HG03558 (cell line): ENCODE measurements around the gene LY9.
A peak's percentile ranks its signal among the peaks of the same experiment; 100 is the strongest.
"Not testable (repeated sequence)": the region's sequence is repeated elsewhere in the genome, so short reads cannot be mapped to it uniquely, and the experiment has no call there.

Experiments used
- ATAC-seq: cut with Tn5 transposase; IDR thresholded peaks from one replicate; pipeline ENCODE4 v1.9.1; 2021; ENCODE audit warnings: moderate number of reproducible peaks; ENCODE audit not compliant: unreplicated experiment; ENCODE audit errors: extremely low read depth

LY9 gene

DNA sequence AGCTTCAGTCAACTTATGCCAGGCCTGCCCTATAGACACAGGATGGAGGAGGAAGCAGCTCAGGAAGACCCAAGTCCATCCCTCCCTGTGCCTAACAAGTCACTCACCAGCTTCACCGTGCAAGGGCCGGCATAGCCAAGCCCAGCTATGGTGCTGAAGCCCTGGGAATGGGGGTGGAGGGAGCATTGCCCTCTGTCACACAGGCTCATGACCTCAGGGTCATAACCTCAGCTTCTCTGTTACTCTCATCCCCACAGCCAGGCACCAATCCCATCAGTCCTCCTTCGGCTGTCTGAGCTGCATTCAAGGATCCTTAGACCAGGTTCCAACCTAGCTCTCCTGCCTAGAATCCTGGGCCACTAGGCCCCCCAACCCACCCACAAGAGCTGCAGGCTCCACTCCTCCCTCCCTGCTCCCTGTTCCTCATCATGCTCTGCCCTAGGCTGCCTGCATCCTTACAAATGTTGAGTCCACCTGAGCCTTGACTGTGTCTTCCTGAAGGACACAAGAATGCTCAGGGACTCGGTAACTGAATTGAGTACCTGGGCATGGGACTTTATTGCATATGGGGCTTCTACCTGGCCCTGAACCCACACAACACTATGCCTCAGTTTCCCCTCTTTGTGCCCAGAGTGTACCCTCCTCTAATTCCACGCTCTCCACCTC lies 65.0 kb downstream of the LY9 start:
- no peak for ATAC-seq

- ATAC-seq = peak; percentile 54
Measured at GRCh38 chr1:160862203-160863060, 66.5 kb downstream of the LY9 start, which contains the start of gene CD244. CD244 (minus strand) TSS chr1:160862887; CDS start chr1:160862677, 210 bp downstream.

- no peak for ATAC-seq
Measured at GRCh38 chr1:160863061-160863773, 67.2 kb downstream of the LY9 start.

DNA sequence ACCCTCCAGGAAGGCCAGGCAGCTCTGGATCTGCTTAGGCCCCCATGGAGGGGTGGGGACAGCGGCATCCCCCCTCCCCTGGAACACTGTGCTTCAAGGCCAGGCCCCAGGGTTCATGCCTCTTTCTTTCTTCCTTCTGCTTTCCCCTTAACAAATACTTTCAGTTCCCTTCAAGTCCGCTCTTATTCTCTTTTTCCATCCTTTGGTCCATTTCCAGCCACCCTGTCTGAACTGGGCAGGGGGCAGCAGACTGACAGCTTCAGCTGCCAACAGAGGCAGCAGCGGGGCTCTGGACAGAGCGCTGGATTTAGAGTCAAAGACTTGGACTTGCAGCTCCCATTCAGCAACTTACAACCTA lies 67.8 kb downstream of the LY9 start:
- no peak for ATAC-seq

- no peak for ATAC-seq
Measured at GRCh38 chr1:160864173-160864572, 68.2 kb downstream of the LY9 start.

GRCh38 chr1:160865337-160865736 lies 69.4 kb downstream of the LY9 start:
- no peak for ATAC-seq

- ATAC-seq = no peak
Measured at GRCh38 chr1:160866001-160866694, 70.2 kb downstream of the LY9 start.

DNA sequence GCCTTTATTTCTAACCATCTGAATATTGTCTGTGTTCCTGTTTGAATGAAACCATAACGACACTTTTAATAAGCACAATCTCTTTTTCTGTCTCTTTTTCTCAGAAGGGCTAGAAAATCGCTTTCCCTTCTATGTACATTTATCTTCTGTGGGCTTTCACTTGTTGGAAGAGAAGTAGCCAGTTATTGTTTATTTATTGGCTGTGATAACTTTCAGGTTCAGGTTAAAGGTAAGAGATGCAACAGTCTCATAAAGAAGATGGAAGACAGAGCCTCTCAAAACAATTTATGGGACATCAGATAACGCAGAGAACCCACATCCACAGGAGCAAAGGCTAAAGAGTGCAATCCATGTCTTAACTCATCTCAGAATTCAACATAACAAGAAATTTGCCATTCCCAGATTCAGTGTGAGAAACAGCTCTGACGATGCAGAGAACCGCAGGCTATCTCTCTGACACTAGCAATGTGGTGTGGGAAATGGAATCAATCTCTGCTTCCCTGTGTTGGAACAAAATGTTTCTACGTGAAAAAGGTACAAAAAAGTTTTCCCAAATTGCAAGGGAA lies 70.8 kb downstream of the LY9 start:
- no peak for ATAC-seq

DNA sequence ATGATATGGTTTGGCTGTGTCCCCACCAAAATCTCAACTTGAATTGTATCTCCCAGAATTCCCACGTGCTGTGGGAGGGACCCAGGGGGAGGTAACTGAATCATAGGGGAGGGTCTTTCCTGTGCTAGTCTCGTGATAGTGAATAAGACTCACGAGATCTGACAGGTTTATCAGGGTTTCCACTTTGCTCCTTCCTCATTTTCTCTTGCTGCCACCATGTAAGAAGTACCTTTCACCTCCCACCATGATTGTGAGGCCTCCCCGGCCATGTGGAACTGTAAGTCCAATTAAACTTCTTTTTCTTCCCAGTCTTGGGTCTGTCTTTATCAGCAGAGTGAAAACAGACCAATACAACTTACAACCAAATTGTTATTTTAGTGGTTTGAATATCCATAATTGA lies 71.7 kb downstream of the LY9 start:
- not testable (repeated sequence) for ATAC-seq

DNA sequence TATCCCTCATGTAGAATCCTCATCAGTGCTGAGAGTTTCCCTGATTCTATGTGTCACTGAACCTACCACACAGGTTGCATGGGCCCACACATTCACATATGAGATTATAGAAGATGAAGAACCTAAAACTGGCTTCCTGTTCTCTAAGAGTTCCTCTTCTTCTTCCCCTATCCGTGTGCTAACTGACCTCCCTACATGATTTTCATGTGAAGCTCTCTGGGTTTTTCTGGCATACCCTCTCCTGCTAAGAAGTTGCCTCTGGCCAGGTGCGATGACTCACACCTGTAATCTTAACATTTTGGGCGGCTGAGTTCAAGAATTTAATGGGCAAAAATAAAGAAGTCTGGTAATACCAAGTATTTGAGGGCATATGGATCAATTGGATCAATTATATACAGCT lies 72.2 kb downstream of the LY9 start:
- no peak for ATAC-seq

DNA sequence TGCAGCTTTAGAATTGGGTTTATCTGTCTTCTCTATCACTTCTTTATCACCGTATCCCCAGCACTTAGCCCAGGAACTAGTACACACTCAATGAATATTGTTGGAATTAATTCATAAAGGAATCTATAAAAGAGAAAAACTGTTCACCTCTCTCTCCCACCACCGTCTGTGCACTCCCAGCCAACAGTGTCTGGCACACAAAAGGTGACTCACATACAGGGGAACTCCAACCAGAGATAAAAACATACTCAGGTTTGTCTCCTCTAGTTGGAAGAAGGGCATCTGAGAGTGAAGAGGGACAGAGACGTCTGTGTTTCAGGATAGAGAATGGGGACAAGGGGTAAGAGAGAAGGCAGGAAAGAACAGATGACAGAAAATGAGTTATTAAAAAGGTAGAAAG lies 79.0 kb downstream of the LY9 start:
- ATAC-seq = no peak

DNA sequence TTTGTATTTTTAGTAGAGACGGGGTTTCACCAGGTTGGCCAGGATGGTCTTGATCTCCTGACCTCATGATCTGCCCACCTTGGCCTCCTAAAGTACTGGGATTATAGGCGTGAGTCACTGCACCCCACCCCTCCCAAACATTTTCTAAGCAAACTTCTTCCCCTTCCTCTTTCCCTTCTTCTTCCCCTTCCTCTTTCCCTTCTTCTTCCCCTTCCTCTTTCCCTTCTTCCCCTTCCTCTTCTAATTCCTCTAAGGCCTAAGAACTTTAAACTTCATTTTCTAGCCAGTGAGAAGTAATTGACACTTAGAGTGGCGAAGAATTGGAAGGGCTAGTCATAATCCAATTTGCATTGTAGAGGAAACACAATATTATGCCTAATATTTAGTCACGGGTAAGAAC lies 79.6 kb downstream of the LY9 start:
- not testable (repeated sequence) for ATAC-seq

DNA sequence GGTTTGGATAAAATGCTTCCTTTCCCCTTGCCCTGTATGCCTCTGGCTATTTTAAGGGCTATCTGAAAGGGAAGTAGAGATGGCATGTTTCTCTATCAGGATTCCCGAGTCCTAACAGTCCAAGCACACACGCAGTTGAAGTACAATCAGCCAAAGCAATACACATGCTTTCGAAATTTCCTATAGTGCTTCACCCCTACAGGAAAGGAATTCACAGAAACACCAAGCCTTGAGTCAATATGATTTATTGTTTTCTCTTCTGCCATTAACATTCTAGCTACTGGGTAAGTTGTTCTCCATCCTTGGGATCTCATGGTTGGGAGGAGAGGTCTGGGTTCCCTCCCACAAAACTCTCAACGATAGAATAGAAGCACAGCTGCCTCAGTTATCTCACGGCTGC lies 80.3 kb downstream of the LY9 start:
- ATAC-seq = no peak

GRCh38 chr1:160877221-160877620 lies 81.2 kb downstream of the LY9 start:
- no peak for ATAC-seq
